ENCODE results near the gene C6orf62.
A peak's percentile ranks its signal among the peaks of the same experiment; 100 is the strongest.
"Not testable (repeated sequence)": the region's sequence is repeated elsewhere in the genome, so short reads cannot be mapped to it uniquely, and the experiment has no call there.

C6orf62 gene

DNA sequence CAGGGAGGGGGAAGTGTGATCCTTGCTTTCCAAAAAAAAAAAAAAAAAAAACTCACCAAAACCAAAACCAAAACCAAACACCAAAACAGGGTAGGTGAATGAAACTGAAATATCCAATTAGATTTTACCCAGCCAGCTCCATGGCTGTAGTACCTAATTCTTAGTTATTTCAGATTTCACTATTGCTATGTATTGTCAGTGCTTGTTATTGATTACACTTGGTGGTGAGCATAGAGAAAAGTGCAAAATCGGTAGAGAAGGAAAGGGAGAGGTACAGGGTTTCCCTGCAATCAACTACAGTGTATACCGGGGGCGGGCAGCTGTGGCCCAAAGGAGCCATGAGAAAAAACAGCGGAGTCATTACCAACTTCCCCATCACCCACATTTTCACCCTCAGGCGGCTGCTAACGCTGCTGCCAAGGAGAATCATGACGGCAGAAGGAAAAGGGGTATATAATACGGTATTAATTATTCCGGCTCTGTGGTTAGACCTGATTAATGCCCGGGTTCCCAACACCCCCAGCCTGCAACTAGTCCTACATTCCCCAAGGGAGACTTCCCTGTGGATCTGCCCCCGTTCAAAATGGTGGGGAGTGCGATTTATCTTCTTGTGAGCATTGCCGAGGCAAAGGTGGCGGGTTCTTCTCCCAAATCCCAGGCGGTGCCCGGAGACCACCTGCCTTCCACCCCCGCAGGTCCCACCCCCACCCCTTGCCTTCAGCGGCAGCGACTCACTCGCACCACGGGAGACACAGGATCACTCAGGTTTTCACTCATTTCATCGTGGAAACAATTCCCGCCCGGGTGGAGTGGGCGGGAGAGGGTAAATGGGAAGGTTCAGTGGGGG, at the start of gene C6orf62:
Gene C6orf62 (minus strand): TSS at position 30 of the 847 bp plus-strand sequence. CDS start 486 bp downstream, outside the sequence.
- DNase-seq = peak; percentile 37 to 40

DNA sequence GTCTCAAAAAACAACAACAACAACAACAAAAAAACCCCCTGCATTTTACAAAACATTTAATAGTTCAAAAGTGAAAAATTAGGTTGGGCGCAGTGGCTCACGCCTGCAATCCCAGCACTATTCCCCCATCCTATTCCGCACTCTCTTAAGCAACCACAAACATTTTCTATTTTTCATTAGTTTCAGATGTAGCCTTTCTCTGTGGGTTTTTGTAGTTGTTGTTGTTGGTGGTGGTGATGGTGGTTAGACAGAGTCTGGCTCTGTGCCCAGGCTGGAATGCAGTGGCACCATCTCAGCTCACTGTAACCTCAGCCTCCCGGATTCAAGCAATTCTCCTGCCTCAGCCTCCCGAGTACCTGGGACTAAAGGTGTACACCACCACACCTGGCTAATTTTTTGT, 49.4 kb upstream of the C6orf62 start:
- DNase-seq = no peak

DNA sequence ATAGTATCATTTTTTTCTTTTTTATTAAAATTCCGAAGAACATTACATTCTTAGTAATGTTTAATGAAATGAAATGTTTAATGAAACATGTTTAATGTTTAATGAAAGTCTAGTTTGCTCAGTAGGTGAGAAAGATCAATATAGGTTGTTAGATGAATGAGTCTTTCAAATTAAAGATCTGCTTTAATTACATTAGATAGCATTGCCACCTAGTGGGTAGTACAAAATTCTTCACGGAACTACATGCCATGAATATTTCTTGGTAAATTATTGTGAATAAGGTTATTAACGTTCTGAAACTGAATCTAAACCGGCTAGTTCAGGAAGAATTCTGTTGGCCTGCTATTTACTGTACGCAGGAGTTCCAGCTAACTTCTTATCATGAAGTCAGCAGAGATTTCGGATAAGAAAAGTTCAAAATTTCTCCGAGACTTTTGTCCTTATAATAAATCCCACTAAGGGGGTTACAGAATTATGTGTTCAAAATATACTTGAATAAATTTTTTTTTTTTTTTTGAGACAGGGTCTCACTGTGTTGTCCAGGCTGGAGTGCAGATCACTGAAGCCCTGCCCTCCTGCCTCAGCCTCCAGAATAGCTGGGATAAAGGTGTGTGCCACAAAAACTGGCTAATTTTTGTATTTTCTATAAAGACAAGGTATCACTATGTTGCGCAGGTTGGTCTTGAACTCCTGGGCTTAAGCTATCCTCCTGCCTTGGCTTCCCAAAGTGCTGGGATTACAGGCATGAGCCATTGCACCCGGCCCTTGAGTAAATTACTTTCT, 47.9 kb upstream of the C6orf62 start:
- no peak for DNase-seq

DNA sequence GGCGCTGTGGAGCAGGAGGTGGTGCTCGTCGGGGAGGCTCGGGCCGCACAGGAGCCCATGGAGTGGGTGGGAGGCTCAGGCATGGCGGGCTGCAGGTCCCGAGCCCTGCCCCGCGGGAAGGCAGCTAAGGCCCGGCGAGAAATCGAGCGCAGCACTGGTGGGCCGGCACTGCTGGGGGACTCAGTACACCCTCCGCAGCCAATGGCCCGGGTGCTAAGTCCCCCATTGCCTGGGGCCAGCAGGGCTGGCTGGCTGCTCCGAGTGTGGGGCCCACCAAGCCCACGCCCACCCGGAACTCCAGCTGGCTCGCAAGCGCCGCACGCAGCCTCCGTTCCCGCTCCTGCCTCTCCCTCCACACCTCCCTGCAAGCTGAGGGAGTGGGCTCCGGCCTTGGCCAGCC, 47.0 kb upstream of the C6orf62 start:
- not testable (repeated sequence) for DNase-seq

DNA sequence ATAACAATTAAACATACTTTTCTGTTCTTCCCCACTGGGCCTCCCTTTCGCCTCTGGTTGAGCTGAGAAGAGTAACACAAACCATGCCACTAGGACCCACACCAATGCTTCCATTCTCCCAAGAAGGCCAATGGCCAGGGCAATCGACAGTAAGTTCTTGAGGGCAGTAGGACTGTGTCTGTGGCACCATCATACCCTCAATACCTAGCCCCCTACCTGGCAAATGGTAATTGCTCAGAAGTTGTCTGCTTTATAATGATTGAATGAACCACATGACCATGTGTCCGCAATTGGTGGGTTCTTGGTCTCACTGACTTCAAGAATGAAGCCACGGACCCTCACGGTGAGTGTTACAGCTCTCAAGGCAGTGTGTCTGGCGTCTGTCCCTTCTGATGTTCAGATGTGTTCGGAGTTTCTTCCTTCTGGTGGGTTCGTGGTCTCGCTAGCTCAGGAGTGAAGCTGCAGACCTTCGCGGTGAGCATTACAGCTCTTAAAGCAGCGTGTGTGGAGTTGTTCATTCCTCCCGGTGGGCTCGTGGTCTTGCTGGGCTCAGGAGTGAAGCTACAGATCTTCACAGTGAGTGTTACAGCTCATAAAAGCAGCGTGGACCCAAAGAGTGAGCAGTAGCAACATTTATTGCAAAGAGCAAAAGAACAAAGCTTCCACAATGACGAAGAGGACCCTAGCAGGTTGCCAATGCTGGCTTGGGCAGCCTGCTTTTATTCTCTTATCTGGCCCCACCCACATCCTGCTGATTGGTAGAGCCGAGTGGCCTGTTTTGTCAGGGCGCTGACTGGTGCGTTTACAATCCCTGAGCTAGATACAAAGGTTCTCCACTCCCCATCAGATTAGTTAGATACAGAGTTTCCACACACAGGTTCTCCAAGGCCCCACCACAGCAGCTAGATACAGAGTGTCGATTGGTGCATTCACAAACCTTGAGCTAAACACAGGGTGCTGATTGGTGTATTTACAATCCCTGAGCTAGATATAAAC, 46.2 kb upstream of the C6orf62 start:
- not testable (repeated sequence) for DNase-seq

DNA sequence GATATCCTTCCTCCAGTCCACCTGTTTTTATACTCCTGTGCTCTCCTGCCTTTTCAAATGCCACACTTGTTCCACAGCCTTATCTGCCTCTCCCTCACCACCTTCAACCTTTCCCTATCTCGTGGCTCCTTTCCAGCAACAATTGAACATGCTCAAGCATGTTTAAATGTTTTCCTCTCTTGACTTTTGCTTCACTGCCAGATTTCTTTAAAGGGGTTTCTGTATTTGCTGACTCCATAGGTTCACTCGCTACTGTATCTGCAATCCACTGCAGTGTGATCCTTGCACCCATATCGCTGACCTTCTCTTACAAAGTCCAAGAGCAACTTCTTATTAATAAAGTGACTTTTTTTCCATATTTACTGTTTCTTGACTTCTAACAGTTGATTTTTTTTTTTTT, 44.6 kb upstream of the C6orf62 start:
- no peak for DNase-seq

DNA sequence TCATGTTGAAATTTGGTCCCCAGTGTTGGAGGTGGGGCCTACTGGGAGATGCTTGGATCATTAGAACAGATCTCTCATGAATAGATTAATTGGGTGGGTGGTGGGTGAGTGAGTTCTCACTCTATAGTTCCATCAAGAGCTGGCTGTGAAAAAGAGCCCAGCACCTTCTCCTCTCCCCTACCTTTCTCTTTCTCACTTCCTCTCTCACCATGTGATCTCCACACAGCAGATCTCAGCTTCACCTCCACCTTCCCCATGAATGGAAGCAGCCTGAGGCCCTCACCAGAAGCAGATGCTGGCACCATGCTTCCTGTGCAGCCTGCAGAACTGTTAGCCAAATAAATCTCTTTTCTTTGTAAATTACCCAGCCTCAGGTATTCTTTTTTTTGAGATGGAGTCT, 42.9 kb upstream of the C6orf62 start:
- DNase-seq = no peak

DNA sequence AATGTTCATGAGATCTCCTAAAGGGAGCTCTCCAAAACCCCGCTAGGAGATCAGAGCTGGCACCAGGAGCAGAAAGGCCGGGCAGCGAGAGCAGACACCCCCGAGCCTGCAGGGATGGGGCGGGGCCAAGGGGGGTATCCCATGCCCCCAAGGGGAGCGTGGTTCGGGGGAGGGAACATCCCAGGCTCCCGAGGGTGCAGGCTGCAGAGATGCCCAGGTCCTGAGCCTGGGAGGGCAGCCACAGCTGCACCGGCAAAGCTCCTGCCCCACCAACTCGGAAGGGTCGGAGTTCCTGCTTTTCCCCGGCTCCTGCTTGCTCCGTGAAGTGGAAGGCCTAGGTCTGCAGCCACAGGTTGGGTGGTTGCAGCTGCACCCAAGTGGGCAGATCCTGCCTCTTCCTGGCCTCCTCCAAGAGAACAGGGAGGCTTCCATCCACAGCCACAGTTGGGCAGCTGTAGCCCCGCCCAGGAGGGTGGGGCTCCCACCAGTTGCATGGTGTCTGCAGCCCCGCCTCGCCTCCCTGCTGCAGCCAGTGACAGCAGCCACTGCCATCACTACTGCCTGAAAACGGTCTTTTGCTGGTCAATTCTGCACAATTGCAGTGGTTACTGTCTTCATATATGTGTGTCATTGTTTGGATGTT, 42.4 kb upstream of the C6orf62 start:
- DNase-seq = no peak

DNA sequence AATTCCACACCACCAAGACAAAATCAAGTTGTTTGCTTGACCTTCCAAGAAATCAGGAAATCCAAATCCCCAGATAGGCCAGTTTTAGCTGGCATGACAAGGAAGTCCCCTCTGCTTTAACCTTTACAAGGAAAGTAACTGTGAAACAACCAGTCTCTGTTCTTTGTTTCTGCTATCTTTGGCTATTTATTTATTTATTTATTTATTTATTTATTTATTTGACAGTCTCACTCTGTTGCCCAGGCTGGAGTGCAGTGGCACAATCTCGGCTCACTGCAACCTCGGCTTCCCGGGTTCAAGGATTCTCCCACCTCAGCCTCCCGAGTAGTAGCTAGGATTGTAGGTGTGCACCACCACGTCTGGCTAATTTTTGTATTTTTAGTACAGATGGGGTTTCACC, 41.3 kb upstream of the C6orf62 start:
- no peak for DNase-seq

DNA sequence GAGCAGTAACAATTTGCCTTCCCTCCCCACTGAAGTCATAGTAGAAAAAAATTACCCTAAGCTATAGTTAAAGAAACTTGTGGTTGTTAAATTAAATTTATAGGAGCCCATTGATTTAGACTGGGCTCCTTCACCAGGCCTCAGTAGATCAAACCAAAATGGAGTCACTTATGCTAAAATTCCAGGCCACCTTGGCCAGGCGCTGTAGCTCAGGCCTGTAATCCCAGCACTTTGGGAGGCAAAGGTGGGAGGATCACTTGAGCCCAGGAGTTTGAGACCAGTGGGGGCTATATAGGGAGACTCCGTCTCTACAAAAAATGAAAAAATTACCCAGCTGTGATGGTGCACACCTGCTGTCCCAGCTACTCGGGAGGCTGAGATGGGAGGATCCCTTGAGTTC, 40.8 kb upstream of the C6orf62 start:
- DNase-seq = no peak

DNA sequence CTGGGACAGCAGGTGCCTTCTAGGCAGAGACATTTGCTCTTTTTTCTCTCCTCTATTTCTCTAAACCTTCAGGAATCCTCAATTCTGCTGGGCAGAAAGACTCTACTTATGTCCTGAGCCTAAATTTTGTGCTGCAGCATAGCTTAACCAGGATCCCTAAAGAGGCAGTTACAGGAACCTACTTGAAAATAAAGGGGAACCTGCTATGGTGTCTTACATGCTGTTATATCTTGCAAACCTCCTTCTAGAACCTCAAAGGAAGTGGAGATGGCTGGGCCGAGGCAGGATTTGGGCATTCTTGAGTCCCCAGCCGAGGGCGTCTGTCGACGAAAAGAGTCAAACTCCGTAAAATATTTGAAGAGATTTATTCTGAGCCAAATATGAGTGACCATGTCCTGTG, 38.7 kb upstream of the C6orf62 start:
- no peak for DNase-seq

DNA sequence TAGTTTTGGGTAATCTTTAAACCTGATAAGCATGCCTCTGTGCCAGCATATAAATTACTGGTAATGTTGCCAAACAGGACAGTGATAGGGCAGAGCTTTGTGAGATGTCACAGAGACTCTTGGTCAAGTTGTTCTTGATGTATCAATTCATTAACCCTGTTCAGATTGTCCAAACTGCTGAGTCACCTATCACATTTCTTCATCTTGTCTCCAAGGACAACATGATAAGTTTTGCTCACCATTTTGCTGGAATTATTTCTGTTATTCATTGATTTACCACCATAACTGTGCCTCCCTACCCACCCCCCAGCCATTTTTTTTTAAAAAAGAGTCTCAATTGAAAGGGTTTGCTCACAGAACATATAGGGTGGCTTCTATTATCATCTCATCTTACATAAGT, 36.3 kb upstream of the C6orf62 start:
- no peak for DNase-seq

DNA sequence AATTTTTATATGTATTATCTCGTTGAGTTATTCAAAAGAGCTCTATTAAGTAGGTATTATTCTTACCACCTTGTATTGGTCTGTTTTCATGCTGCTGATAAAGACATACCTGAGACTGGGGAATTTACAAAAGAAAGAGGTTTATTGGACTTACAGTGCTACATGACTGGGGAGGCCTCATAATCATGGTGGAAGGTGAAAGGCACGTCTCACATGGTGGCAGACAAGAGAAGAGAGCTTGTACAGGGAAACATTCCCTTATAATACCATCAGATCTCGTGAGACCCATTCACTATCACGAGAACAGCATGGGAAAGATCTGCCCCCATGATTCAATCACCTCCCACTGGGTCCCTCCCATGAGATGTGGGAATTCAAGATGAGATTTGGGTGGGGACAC, 35.4 kb upstream of the C6orf62 start:
- not testable (repeated sequence) for DNase-seq

DNA sequence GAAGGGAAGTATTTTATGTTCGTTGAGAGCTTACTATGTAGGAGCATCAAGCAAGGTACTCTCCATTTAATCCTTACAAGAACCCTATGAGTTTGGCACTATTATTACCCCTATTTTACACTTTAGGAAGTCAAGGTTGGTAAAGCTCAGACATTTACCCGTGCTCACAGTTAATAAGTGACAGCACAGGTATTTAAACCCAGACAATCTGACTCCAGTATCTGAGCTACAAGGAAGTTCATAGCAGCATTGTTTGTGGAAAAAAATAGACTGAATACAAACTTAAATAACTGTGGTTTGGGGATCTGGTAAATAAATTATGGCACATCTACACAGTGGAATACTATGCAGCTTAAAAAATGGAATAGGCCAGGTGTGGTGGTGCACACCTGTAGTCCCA, 34.6 kb upstream of the C6orf62 start:
- no peak for DNase-seq

DNA sequence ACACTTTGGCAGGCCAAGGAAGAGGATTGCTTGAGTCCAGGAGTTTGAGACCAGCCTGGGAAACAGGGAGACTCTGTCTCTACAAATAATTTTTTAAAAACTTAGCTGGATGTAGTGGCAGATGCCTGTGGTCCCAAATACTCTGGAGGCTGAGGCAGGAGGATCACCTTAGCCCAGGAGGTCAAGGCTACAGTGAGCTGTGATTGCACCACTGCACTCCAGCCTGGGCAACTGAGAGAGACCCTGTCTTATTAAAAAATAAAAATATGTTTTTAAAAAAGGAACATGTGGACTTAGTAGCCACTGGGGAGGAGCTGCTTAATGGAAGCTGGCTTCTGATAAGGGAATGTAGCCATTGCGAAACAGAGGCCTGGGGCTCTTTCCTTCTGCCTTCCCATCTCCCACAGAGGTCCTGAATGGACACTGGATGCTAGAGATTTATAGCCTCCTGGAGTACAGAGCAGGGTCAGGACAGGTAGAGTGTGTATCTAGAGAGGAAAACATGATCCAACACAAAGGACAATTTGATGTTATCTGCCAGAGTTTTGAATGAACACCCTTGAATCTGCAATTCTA, 34.1 kb upstream of the C6orf62 start:
- no peak for DNase-seq

DNA sequence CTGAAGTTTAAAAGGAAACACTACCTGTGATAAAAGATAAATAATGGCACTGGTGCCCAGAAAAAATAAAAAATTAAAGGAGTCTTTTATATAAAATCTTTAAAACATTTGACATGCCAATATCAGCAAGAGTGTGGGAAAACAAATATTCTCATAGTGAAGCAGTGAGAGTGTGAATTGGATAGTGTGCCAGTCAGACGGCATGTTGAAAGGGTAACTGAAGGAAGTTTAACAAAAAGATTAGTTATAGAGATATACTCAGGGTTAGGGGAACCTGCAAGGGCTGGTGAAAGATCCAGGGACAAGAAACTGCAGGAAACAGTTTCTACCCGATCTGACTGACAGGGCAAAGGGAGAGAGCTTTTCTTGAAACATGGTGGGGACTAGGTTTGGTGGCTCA, 33.5 kb upstream of the C6orf62 start:
- no peak for DNase-seq

DNA sequence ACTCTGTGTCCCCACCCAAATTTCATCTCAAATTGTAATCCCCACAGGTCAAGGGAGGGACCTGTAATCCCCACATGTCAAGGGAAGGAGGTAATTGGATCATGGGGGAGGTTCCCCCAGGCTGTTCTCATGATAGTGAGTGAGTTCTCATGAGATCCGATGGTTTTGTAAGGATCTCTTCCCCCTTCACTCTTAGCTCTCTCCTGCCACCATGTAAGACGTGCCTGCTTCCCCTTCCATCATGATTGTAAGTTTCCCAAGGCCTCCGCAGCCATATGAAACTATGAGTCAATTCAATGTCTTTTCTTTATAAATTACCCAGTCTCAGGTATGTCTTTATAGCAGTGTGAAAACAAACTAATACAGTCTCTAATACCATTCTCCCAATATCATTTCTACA, 31.9 kb upstream of the C6orf62 start:
- DNase-seq = not testable (repeated sequence)

DNA sequence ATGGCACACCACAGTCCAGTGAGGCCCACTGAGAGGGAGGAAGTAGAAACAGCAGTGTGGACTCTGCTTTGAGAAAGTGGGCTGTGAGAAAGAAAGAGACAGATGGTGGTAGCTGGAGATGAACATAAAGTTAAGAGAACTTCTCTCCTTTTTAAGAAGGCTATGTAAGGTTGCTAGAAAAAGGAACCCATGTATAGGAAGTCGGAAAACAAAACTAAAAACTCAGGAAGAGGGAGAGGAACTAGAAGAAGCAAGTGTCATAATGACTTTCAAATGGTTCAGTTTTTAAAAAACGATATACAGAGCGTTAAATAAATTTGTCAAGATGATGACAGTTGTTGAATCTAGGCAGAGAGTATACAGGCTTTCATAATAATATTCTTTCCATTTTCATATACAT, 30.3 kb upstream of the C6orf62 start:
- no peak for DNase-seq

DNA sequence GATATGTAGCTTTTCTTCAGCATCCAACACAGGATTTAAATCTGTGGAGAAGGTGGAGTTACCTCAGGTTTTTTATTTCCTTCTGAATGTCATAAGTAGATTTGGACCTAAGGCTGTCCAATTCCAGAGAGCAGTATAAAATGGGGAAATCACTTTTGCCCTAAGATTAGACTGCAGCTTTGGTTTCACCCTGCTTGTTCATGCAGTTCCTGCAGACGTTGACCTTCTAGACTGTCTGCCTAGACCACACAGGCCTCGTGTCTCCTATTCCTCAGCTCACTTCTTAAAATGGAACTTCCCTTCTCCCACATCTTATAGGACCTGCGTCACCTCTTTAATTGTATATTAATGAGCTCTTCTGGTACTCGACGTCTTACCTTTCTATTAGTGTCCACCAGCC, 26.0 kb upstream of the C6orf62 start:
- no peak for DNase-seq

DNA sequence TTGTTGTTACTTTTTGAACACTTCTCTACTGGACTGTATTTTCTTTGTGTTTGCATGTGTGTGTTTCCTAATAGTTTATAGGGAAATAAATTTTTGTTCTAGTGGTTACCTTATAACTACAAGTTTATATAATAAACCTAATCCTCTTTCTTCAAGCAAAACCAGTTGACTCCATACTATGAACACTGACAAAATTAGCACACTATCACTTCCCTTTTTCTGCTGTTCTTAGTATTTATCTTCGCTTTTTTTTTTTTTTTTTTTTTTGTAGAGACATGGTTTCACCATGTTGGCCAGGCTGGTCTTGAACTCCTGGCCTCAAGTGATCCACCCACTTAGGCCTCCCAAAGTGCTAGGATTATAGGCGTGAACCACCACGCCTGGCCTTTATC, 25.0 kb upstream of the C6orf62 start:
- DNase-seq = no peak

DNA sequence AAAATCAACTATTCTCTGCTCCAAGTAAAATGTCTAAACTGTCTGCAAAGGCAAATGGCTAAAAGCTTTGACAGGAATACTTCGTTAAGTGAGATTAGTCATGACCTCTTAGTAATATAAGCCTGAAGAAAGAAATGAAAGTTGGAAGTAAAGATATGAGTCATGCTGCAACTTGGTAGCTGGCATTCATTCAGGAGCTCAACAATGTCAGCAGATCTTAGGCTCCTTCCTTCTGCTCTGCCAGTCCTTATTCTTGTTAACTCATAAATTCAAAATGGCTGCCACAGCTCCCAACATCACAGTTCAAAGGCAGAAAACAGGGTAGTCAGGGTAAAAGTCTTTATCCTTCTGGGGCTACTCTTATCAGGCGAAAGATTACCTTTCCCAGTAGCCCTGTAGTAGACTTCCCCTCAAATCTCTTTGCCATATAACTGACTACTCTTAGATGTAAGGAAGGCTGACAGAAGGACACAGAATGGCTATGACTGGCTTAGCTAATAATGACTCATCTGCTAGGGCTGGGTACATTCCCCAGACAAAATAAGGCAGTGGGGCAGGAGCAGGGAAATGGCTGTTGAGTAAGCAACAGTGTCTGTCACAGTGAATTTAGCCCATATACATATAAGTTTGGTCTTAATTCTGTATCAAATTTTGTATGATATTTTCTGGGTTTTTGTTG, 24.4 kb upstream of the C6orf62 start:
- no peak for DNase-seq
